ENCODE measurements around the gene ZDHHC12. TPM values are rescaled to one million over a fixed set of nuclear protein-coding genes. Genes with fewer than 3 reads are reported as not detected.

Gene ZDHHC12
- 89.1 and 122 TPM in 2 replicates for total RNA-seq

GRCh38 chr9:128723866-128724743, at the start of gene ZDHHC12:
Gene ZDHHC12, minus strand, starts transcription at chr9:128724127. Its CDS starts 34 bp downstream, at chr9:128724093.

GRCh38 chr9:128771745-128772519, 48.0 kb upstream of the ZDHHC12 start, which contains the start of gene ZER1:
Gene ZER1, minus strand, starts transcription at chr9:128771927. Its CDS starts 16,362 bp downstream, at chr9:128755565.

GRCh38 chr9:128702445-128702948, 21.4 kb downstream of the ZDHHC12 start, which contains the start of gene PKN3:
Gene PKN3, plus strand, starts transcription at chr9:128702503. Its CDS starts 413 bp downstream, at chr9:128702916.

GRCh38 chr9:128688501-128689292, 35.2 kb downstream of the ZDHHC12 start, which contains the start of gene SET:
Gene SET, plus strand, starts transcription at chr9:128689222. Its CDS starts 361 bp downstream, at chr9:128689583.

Other genes starting within 250 kb of the ZDHHC12 start
- 30.0 and 35.1 TPM in 2 replicates for gene GLE1, start 219.4 kb downstream of the ZDHHC12 start, total RNA-seq
- 195 and 254 TPM in 2 replicates for gene SPTAN1, start 171.5 kb downstream of the ZDHHC12 start, total RNA-seq
- 112 and 139 TPM in 2 replicates for gene DYNC2I2, start 67.3 kb downstream of the ZDHHC12 start, total RNA-seq
- 258 and 367 TPM in 2 replicates for gene SET, start 34.9 kb downstream of the ZDHHC12 start, total RNA-seq
- 3.7 and 4.6 TPM in 2 replicates for gene PKN3, start 21.6 kb downstream of the ZDHHC12 start, total RNA-seq
- gene ZER1, start 47.8 kb upstream of the ZDHHC12 start, total RNA-seq: 21.3 and 33.7 TPM in 2 replicates
- 13.5 and 13.6 TPM in 2 replicates for gene TBC1D13, start 63.1 kb upstream of the ZDHHC12 start, total RNA-seq
- 28.0 and 40.4 TPM in 2 replicates for gene ENDOG, start 94.4 kb upstream of the ZDHHC12 start, total RNA-seq
- gene SPOUT1, start 105.7 kb upstream of the ZDHHC12 start, total RNA-seq: 25.4 and 31.0 TPM in 2 replicates
- gene KYAT1, start 157.8 kb upstream of the ZDHHC12 start, total RNA-seq: 19.1 and 25.7 TPM in 2 replicates
- 39.2 and 44.1 TPM in 2 replicates for gene LRRC8A, start 158.0 kb upstream of the ZDHHC12 start, total RNA-seq
- 5.5 and 9.7 TPM in 2 replicates for gene PHYHD1, start 196.9 kb upstream of the ZDHHC12 start, total RNA-seq
- 29.1 and 37.5 TPM in 2 replicates for gene DOLK, start 223.5 kb upstream of the ZDHHC12 start, total RNA-seq
- gene NUP188, start 223.6 kb upstream of the ZDHHC12 start, total RNA-seq: 30.8 and 37.9 TPM in 2 replicates